Loucy (cell line): ENCODE measurements around the gene MAGEA2.
"Not testable (repeated sequence)": the region's sequence is repeated elsewhere in the genome, so short reads cannot be mapped to it uniquely, and the experiment has no call there.

ENCODE experiments used
- H2AFZ ChIP-seq: fragments of 200-600 bp; sonication (generic); 2 replicates; pipeline ENCODE4 v1.6.0; 2016; ENCODE audit warnings: antibody characterized with exemption, mild to moderate bottlenecking, low read length, moderate library complexity
- H3F3A ChIP-seq: fragments of 200-600 bp; 2 replicates; pipeline ENCODE4 v1.6.0; 2016; ENCODE audit warnings: antibody characterized with exemption, low read depth, mild to moderate bottlenecking
- H3K27me3 ChIP-seq: fragments of 200-600 bp; sonication (generic); 2 replicates; pipeline ENCODE4 v1.6.1; 2014; ENCODE audit warnings: low read length, mild to moderate bottlenecking; ENCODE audit not compliant: insufficient read depth, poor library complexity, severe bottlenecking
- H3K36me3 ChIP-seq: fragments of 200-600 bp; sonication (generic); 2 replicates; pipeline ENCODE4 v1.6.1; 2016; ENCODE audit warnings: low read length; ENCODE audit not compliant: insufficient read depth
- H3K4me1 ChIP-seq: fragments of 200-600 bp; sonication (generic); 2 replicates; pipeline ENCODE4 v1.5.1; 2014; ENCODE audit warnings: low read length, mild to moderate bottlenecking; ENCODE audit not compliant: insufficient read depth, poor library complexity, severe bottlenecking
- H3K4me2 ChIP-seq: fragments of 200-600 bp; sonication (generic); 2 replicates; pipeline ENCODE4 v1.6.0; 2014; ENCODE audit warnings: antibody characterized with exemption, low read length, low read depth, mild to moderate bottlenecking; ENCODE audit not compliant: poor library complexity, severe bottlenecking
- H3K4me3 ChIP-seq: fragments of 200-600 bp; sonication (generic); 2 replicates; pipeline ENCODE4 v1.5.1; 2014; ENCODE audit warnings: low read length, mild to moderate bottlenecking, mixed read lengths; ENCODE audit not compliant: poor library complexity, severe bottlenecking
- H3K79me2 ChIP-seq: fragments of 200-600 bp; sonication (generic); 2 replicates; pipeline ENCODE4 v1.6.1; 2014; ENCODE audit warnings: low read length; ENCODE audit not compliant: insufficient read depth
- H3K9ac ChIP-seq: fragments of 200-600 bp; sonication (generic); 2 replicates; pipeline ENCODE4 v1.6.0; 2014; ENCODE audit warnings: mild to moderate bottlenecking, low read depth, low read length, moderate library complexity; ENCODE audit not compliant: poor library complexity, severe bottlenecking
- H3K9me2 ChIP-seq: fragments of 200-600 bp; sonication (generic); replicated peaks from 2 replicates; pipeline ENCODE4 v1.6.1; 2016; ENCODE audit warnings: low read depth, low read length, mixed read lengths
- H3K9me3 ChIP-seq: fragments of 200-600 bp; sonication (generic); 2 replicates; pipeline ENCODE4 v1.6.1; 2014; ENCODE audit warnings: mild to moderate bottlenecking, antibody characterized with exemption, low read length, low read depth; ENCODE audit not compliant: insufficient read depth
- H4K20me1 ChIP-seq: fragments of 200-600 bp; sonication (generic); 2 replicates; pipeline ENCODE4 v1.6.0; 2014; ENCODE audit warnings: antibody characterized with exemption, low read length, mild to moderate bottlenecking; ENCODE audit not compliant: insufficient read depth, poor library complexity, severe bottlenecking

Gene MAGEA2

DNA sequence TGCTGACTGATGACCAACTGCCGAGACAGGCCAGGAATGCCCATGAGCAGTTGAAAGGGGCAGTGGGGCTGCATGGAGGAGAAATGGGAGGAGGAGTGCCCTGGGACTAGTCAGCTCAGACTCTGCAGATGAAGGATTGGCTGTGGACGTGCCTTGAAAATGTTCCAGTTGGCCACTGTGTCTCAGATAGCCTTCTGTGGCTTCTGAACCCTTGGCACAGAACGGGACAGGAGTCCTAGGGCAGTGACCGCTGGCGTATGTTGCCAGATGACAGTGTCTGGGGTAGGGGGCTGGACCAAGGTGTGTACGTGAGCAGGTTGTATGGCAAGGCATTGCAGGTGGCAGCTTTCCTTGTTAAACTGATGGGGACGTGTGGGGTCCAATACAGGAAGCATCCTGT lies 47.1 kb downstream of the MAGEA2 start:
- not testable (repeated sequence) for H3K9me2 ChIP-seq, H3K4me1 ChIP-seq, H3K4me3 ChIP-seq

DNA sequence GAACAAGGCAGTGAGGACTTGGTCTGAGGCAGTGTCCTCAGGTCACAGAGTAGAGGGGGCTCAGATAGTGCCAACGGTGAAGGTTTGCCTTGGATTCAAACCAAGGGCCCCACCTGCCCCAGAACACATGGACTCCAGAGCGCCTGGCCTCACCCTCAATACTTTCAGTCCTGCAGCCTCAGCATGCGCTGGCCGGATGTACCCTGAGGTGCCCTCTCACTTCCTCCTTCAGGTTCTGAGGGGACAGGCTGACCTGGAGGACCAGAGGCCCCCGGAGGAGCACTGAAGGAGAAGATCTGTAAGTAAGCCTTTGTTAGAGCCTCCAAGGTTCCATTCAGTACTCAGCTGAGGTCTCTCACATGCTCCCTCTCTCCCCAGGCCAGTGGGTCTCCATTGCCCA lies 53.3 kb downstream of the MAGEA2 start:
- H3K9me2 ChIP-seq, H3K4me2 ChIP-seq: not testable (repeated sequence)

More for the DNA sequence above, 47.1 kb downstream of the MAGEA2 start:
- H3K9me3 ChIP-seq, H3K9ac ChIP-seq, H3F3A ChIP-seq, H3K79me2 ChIP-seq, H4K20me1 ChIP-seq, H3K4me2 ChIP-seq, H3K27me3 ChIP-seq, H2AFZ ChIP-seq, H3K36me3 ChIP-seq: not testable (repeated sequence)

More for the DNA sequence above, 53.3 kb downstream of the MAGEA2 start:
- not testable (repeated sequence) for H3K36me3 ChIP-seq, H2AFZ ChIP-seq, H4K20me1 ChIP-seq, H3K9ac ChIP-seq, H3K9me3 ChIP-seq, H3K27me3 ChIP-seq, H3F3A ChIP-seq, H3K4me3 ChIP-seq, H3K4me1 ChIP-seq, H3K79me2 ChIP-seq
